Gastrocnemius medialis (tissue), 4 donors: Measurements from ENCODE around the gene WFDC11.

Experiments
- CTCF ChIP-seq, 5 experiments: fragments of 450-650 bp in 3 of 5; fragments of 200-600 bp in 2 of 5; sonication (generic) in 2 of 5; IDR thresholded peaks in 4 of 5; conservative IDR thresholded peaks in 1 of 5; 1 replicate in 4 of 5; 2 replicates in 1 of 5; pipeline ENCODE4 v1.5.1; 2016 to 2019; ENCODE audit warnings: antibody characterized with exemption in 5 of 5, mild to moderate bottlenecking in 3 of 5, moderate library complexity in 3 of 5
- POLR2A ChIP-seq, 2 donors: fragments of 450-650 bp; IDR thresholded peaks; one replicate each; pipeline ENCODE4 v1.6.1; 2017; ENCODE audit warnings: antibody characterized with exemption in 2 of 2, mild to moderate bottlenecking in 2 of 2, moderate library complexity in 2 of 2

- TF ChIP-seq CTCF (IDR thresholded peaks at IDR 0.05 in 4 of 5, conservative IDR thresholded peaks at IDR 0.05 in 1 of 5) (no peak), POLR2A (IDR thresholded peaks at IDR 0.05) (no peak)
Measured at GRCh38 chr20:45617591-45617990, 52.4 kb downstream of the WFDC11 start.
